Measurements from ENCODE around the gene MISP3.

The MISP3 gene

DNA sequence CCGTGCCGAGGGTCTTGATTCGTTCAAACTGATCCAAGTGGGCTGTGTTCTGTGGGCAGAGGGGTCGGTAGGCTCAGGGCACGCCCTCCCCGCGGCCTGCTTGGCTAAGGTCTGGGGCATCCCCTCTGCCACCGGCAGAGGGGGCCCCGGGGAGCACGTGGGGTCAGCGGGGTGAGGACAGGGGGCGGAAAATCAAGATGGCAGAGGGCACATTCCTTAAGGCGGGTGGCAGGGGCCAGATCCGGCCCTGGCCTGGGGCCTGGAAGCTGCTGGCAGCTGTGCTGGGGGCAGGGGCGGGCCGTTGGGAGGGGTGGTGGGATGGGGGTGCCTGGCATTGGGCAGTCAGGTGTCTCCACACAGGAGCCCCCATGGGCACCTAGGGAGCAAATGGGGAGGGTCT, 34.3 kb downstream of the MISP3 start:
- no peak for DNase-seq

DNA sequence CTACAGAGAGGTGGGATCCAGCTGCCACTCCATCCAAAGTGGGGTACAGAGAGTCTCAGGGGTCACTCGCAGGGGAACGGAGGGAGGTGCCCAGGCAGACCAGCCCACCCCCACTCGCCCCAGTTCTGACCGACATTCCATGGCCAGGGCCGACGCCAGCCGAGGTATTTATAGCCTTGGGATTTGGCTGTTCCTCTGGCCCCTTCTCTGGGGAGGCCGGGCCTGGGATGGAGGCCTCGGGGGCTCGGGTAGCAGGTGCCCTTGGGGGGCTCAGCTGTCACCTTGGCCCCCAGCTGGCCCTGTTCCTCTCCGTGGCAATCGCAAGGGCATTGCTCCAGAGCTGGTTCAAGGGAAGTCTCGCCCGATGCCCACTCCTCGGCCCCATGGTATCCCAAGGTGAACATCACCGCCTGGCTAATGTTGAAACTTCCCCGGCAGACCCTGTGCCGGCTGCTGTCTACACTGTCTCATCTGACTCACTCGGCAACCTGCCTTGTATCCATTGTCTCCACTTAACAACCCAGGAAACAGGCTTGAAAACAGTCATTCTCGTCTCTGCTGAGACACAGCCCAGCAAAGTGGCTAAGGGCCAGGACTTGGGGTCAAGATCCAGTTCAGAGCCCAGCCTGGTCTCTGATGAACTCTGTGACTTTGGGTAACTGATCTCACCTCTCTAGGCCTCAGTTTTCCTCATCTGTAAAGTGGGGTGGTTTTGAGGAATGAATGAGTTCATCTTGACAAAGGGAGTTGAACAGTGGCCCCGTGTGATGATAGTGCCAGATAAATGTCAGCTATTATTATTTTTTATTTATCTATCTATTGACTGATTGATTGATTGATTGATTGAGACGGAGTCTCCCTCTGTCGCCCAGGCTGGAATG, 35.2 kb downstream of the MISP3 start:
- DNase-seq = no peak

DNA sequence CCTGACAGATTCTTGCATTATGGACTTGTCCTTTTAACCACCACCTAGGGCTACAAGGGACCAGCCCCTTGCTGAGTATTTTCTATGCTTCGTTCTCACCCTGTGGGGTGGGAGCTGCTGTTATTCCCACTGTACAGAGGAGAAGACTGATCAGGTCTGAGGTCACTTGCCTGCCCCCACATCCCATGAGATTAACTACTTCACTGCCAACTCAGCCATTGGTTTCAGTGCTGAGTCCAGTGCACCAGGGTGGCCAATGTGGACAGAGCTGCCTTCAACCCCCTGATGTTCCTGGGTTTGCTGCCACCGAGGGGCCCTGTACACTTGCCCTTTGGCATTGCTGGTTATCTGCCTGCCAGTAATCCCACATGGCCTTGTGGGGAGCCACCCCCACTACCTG, 38.1 kb downstream of the MISP3 start:
- DNase-seq = no peak

DNA sequence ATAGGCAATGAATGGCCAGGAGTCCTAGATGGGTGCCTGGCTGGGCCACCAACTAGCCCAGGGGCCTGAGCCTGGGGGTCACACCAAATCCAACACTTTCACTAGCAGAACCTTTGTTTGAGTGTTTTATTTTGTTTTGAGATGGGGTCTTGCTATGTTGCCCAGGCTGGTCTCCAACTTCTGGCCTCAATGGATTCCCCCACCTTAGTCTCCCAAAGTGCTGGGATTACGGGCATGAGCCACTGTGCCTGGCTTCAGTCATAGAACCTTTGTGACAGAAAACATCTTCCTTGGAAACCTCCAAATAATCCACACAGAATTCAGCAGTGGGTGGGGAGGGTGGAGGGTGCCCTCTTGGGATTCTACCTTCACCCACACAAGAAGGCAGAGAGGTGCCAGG, 38.9 kb downstream of the MISP3 start:
- DNase-seq = no peak

DNA sequence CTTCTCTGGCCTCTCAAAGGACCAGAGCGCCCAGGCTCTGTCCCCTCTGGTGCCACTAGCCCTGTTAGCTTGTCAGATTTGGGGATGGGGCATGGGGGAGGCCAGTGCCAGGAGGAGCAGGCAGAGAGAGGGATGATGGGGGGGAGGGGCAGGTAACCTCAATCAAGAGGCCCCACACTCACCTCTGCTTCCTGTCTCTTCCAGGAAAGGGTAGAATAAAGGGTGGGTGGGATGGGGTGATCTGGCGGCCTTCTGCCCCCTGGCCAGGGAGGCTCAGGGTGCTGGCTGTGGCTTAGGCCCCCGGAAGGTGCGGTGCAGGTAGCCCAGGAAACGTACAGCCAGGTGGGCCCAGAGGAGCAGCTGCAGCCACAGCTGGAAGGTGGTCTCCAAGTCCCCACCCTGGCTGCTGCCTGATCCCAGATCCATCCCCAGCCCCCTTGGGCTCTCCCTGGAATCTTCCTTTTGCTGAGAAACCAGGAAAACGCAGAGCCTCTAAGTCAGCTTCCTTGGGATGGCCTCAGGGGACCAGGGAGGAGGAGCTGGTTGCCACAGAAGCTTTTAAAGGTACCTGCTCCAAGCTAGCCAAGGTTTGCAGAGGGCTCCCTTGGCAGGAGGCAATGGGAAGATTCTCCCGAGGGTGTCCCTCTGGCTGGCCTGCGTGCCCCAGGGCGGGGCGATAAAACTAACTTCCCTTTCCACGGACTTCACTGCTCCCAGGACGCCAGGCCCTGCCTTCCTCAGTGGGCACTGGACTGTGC, 39.6 kb downstream of the MISP3 start:
- DNase-seq = no peak

DNA sequence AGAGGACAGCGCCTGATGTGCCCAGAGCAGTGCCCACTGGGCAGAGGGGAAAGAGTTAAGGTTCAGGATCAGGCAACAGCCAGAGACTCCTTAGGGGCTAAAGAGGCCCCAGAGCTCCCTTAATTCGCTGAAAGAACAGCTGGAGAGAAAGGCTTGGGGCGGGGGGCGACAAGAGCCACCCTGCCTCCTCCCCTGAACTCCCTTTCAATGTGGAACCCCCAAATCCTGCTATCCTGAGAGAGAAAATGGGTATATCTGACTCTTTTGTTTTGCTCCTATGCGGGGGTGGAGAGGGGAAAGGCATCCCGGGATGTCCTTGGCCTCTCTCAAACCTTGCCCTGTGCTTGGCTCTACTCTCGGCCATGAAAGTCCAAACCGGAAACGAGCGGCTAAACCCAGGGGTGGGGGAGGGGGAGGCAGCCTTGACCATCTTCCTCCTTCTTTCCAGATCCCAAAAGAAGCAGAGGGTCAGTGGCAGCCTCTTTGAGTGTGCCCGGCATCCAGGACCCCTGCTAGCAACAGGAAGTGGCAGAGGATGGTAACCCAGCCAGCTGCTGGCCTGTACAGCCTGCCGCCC, 40.3 kb downstream of the MISP3 start:
- no peak for DNase-seq

DNA sequence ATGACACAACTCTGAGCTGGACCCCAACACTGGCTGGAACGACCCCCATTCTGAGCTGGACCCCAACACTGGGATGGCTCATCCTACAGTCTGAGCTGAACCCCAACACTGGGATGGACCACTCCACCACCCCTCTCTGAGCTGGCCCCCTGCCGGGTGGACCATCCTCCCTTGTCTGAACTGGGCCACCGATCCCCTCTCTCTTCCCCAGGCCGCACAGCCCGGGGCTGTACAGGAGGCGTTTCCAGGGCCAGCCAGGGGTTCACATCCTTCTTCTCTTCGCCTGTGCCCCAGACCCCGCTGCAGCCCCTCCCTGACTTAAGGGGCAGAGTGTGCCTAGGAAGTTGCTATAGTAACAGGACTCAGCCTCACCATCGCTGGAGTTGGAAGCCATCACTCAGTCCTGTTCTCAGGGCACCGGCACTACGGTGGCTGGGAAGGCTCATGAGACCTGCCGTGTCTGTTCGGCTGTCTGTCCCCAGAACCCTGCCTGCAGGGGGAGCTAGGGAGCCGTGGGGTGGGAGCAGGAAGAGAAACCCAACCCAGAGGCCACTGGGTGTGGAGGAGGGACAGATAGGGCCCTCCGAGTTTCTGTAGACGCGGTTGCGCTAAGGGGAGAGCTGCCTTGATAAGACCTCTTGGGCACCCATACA, 41.3 kb downstream of the MISP3 start:
- DNase-seq = no peak

DNA sequence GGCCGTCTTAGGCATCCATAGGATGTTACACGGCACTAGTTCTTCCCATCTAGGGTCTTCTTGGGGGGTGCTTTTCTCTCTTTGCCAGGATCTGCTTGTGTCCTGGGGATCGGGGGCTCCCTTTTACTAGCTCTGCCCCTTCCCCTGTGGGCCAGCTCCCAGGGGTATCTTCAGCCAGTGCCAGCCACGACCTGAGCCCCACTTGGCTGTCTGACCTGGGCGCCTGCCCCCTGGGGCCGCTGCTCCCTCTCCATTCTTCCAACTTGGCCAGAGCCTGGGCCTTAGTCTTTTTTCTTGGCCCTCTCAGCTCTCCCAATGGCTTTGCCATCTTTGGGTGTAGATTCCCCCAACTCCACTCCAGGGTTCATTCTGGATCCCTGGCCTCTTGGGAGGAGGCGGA, 41.9 kb downstream of the MISP3 start:
- no peak for DNase-seq

DNA sequence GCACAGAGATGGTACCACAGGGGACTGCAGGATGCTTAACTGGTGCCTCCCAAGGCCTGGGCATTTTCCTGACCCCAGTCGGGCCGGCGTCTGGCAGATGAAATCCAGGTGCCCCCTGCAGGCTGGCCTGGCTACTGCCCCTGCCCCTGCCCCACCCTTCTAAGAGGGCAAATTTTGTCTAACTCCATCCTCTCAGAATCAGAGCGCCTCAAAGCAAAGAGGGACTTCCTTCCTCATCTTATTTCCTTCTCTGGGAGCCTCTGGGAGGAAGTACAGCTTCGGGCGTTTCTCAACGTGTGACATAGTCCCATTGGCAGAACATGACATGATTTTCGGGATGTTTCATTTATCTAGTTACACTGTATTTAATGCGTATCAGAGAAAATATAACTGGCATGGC, 42.3 kb downstream of the MISP3 start:
- no peak for DNase-seq

DNA sequence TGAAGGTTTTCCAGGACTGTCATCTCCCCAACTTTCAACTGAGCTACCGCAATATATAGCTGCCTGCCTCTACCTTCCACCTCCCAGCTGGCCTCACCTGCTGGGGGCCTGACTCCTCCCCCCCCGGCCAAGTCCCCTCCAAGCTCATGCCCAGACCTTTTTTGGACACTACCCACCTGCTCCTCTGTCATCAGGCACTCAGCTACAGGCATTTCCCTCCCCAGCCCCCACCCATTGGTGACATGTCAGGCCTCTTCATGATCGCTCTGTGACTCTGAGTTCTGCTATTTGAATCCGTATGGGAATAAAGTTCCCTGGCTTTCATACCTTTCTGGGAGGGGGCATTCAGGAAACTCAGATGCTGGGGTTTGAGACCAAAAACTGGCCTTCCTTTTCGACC, 43.2 kb downstream of the MISP3 start:
- DNase-seq = no peak

DNA sequence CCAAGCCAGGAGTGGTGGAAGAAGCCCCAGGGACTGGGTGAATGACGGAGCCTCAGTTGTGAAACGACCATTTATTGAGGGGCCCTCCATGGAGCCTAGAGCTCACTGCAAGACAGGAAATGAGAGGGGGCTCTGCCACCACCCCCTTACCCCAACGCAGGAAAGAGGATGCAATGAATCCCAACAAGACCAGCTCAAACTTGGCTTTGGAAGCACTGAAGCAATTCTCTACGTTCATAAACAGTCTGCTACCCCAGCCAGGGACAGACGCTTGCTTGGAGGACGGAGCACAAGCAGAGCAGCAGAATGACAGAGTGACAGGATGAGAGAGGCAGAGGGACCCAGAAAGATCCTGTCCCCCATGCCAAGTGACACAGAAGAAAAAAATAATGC, 43.9 kb downstream of the MISP3 start:
- DNase-seq = no peak

DNA sequence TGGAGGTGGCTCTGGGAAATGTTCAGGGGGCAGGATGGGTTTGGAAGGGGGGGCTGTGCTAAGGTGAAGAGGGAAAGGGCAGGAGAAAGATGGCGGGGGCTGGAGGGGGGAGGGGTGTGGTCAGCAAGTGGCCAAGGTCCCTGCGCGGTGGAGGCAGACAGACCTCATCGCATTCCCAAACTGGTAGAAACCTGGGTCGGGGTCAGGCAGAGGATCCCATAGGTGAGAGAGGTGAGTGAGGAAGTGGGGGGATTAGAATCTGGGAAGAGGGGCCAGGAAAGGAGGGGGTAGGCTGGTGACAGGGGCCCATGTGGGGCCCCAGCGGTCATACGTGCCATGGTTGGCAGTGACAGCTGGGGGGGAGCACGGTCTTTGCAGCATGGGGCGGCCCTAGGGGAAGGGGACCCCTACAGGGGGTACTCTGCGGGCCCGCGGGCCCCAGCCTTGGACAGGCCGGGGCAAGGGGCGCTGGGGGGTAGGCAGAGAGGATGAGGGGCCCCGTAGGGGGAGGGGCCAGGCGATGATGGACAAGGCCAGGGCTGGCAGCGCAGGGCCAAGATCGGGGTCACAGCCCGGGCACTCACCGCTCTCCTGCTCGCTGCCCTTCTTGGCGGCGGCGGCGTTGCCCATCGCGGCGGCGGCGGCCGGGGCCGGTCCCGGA, 44.5 kb downstream of the MISP3 start:
- no peak for DNase-seq

DNA sequence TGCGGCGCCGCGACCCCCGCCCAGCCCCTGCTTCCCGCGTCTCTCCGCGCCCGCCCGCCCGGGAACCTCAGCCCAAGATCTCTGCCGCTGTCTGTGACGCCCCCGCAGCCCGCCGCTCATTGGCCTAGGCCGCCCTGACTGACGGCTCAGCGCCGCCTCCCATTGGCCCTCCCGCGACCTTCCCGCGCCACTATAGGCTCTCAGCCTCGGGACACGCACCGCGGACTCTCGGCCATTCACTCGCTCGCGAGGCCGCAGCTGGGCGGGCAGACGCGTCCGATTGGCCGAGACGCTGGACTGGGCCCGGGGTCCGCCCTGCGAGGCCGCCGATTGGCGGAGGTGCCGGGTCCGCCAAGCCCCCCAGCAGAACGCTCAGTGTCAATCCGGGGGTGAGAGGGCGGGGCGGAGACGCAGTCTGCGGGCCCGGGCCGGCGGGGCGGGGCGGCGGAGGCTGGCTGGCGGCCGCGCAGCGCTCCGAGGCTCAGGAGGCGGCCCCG, 45.1 kb downstream of the MISP3 start, which contains the start of gene PRKACA:
Gene PRKACA (minus strand): TSS at position 95 of the 497 bp plus-strand sequence. CDS start 215 bp downstream, outside the sequence.
- DNase-seq = peak; percentile 98

DNA sequence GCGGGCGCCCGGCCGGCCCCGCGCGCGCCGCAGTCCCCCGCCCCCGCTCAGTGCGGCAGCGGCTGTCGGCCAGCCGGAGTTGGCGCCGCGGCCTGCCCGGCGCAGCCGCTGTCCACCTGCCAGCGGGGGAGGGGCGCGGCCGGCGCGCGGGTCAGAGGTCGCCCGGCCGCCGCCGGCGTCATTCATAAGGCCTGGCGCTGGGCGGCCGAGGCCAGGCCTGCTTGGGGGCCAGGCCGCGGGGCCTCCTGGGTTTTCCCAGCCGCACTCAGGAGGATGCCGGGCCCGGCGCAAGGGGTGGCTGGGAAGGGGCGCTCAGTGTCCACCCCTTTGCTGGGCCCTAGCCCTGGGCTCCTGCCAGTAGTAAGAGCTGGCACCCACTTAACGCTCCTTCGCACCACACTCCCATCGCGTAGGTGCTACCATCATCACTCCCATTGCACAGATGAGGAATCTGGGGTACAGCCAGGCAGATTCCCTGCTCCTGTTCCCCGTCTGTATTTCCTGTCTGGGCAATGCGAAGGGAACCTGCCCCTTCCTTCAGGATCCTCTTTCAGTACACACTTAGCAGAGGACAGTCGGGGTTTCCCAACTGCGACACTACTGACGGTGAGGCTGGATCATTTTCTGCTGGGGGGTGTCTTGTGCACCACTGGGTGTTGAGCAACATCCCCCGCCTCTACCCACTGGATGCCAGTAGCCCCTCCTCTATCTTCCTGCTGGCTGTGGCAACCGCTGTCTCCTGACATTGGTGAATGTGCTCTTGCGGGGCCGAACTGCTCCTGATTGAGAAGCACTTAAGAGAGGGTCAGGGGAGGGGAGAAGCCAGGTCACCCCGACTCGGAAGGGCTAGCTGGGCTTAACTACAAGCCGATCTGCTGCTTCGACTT, 45.8 kb downstream of the MISP3 start:
- peak; percentile 91 for DNase-seq

DNA sequence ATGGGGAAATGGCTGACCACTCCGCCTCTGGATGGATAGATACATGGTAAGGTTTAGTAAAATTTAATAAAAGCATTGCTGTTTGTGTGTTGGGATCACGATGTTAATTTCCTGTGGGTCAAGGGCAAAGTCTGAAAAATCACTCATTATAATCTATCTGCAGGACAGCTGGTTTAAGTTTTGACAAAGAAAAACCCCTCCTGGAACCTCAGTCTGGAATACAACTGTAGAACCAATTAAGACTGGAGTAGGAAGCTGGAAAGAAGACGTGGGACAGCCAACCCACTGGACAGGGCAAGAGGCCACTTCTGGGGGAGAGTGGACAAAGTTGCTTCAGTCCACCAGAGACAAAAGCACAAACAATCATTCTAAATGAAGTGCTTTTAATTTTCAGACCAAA, 46.6 kb downstream of the MISP3 start:
- no peak for DNase-seq

DNA sequence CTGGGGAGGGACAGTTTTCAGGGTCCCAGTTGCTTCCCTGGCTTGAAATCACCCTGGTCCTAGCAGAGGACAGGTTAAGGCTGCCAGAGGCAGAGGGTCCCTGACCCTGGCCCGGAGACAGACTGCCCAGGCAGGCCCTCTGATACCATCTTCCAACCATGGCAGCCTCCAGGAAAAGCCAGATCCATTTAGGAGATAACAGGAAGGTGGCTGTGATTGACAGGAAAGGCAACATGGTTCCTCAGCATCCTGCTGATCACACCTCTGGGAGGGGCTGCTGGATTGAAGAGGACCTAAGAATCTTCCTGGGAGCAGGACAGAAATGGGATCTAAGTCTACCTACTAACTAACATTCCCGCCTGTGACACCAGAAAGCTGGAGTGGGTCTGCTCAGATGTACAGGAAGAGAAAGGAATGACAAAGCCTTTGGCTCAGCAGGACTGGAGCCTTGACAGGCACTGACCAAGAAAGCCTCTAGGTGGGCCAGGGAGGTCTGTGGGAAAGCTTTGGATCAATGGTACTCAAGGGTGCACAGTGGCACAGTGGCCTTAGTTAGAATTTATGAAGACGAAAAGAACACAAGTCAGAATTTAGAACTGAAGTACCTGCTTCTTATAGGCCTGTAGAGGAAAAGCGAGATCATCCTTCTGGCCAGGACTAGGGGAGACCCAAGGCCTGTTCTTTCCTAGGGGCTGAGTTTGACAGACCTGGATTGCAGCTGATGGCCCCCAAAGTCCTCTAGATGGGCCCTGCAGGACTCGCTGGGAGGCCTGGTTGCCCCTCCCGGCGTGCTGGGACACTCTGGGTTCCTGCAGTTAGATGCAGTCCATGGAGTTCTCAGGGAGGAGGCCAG, 47.3 kb downstream of the MISP3 start:
- DNase-seq = no peak

DNA sequence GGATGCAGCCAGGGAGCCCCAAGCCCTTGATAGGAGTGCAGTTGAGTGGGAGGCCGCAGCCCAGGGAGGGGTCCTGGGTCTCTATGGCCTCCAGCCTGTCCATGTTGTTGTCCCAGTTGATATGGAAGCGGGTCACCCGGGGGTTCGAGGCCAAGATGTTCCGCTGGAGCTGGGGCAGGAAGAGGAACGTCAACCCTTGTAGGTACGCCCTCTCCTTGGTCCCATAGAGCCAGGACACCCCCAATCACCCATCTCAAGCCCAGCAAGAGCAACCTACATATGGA, 47.9 kb downstream of the MISP3 start:
- no peak for DNase-seq

DNA sequence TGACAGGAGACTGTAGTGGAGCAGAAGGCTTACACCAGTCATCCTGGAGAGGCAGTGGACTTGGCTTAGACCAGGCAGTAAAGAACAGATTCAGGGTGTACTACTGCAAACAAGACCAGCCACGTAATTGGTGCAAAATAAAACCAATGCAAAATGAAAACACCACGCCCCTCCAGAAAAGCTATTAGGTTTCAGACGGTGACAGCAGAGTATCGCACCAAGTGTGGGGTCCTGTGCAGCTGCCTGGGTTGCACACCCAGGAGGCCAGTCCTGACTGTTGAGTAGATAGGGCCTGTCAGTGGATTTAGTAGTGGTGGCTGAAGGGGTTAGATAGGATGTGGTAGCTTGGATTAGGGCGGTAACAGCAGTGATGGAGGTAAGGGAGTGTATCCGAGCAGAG, 50.3 kb downstream of the MISP3 start:
- DNase-seq = no peak

Measured in NCI-H774 (cell line).